ENCODE data around the gene RERE.

RERE gene

DNA sequence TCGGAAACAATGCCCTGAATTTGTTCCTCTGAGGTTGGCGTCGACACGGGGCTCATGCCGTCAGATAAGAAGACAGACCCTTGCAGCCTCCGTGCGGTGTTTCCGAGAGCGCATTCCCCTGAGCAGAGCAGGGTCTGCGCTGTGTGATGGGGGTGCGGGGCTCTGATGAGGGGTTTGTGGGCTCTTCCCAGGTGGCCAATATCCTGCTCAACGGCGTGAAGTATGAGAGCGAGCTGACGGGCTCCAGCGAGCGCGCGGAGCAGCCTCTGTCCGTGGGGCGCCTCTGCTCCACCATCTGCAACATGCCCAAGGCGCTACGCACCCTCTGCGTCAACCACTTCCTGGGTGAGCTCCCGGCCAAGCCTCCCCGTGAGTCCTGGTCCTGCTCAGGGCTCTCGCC lies 482.2 kb downstream of the RERE start:
- no peak for TF ChIP-seq ZNF274 (IDR thresholded peaks at IDR 0.05; ENCODE audit: low read depth, low read length)
- H3K4me3 ChIP-seq (ENCODE audit: low read length), result no peak overlapping the region

DNA sequence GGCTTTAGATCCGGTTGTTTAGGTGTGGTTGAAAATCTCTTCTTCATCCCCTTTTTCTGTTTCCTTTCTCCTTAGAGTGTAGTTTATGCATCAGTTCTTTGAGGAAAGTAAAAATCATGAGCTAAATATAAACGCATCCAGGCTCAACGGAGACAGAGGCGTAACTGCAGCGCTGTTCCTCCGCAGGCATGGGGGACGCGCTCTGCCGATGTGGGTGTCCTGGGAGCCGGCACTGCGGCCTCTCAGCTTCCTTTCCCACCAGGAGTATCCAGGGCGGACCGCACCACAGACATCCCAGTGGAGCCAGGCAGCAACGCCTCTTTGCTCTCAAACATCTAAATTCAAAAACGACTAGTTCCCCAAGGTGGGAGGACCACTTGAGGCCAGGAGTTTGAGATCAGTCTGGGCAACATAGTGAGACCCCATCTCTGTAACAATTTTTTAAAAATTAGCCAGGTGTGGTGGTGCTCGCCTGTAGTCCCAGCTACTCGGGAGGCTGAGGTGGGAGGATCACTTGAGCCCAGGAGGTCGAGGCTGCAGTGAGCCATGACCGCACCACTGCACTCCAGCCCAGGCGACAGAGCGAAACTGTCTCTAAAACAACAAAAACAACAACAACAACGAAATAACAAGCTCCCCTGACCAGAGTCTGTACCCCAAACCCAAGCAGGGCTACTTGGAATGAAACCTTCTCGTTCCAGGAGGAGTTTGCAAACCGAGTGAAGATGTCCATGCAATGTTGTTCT lies 483.2 kb downstream of the RERE start:
- no peak for TF ChIP-seq ZNF274 (IDR thresholded peaks at IDR 0.05; ENCODE audit: low read depth, low read length)
- no peak overlapping the region for H3K4me3 ChIP-seq (ENCODE audit: low read length)

DNA sequence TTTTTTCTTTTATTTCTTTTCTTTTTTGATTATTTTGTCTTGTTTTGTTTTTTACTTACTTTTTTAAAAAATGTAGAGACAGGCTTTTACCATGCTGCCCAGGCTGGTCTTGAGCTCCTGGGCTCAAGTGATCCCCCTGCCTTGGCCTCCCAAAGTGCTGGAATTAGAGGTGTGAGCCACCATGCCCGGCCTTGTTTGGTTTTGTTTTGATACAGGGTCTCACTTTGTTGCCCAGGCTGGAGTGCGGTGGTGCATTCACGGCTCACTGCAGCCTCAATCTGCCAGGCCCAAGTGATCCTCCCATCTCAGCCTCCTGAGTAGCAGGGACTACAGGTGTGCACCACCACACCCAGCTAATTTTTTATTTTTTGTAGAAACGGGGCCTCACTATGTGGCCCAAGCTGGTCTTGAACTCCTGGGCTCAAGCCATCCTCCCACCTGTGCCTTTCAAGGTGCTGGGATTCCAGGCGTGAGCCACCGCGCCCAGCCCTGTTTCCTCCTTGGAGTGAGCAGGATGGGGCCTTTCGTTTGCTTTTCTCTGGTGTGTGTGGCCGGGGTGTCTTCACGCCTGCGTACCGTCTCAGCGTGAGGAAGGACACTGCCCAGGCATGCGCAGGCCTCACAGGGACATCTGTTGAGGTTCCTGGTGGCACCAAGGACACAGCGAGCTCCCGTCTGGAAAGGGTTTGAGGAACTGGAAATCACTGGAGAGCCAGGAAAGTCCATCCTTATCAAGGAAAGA lies 484.0 kb downstream of the RERE start:
- no peak for TF ChIP-seq ZNF274 (IDR thresholded peaks at IDR 0.05; ENCODE audit: low read depth, low read length)
- no peak overlapping the region for H3K4me3 ChIP-seq (ENCODE audit: low read length)

DNA sequence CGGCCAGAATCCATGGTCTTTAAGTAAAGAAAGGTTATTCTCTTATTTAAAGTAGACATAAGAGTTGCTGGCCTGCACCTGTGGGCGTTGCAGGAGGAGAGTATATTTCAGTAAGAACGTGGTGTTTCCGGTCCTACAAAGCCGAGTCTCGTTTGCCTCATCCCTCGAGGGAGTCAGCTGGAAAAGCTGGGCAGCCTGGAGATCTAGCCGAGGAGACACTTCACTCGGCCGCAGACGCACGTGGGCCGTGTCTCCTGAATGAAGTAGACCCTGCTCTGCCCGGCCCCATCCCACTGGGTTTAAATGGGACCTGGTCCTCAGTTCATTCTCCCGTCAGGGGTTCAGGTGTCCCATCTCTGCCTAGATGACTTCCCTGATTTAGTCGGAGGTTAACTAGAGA lies 484.6 kb downstream of the RERE start:
- no peak overlapping the region for H3K4me3 ChIP-seq (ENCODE audit: low read length)
- TF ChIP-seq ZNF274 (IDR thresholded peaks at IDR 0.05; ENCODE audit: low read depth, low read length), result no peak

DNA sequence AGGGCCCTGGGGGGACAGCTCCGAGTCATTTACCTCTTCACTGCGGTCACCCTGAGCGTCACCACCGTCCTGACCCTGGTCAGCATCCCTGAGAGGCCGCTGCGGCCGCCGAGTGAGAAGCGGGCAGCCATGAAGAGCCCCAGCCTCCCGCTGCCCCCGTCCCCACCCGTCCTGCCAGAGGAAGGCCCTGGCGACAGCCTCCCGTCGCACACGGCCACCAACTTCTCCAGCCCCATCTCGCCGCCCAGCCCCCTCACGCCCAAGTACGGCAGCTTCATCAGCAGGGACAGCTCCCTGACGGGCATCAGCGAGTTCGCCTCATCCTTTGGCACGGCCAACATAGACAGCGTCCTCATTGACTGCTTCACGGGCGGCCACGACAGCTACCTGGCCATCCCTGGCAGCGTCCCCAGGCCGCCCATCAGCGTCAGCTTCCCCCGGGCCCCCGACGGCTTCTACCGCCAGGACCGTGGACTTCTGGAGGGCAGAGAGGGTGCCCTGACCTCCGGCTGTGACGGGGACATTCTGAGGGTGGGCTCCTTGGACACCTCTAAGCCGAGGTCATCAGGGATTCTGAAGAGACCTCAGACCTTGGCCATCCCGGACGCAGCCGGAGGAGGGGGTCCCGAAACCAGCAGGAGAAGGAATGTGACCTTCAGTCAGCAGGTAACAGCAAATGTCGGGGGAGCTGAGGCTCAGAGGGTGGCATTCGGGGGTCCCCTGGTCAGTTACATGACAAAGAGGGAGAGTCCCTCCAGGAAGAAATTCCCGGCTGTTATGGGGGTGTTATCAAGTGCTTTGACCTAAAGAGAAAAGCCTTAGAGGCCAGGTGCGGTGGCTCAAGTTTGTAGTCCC lies 486.9 kb downstream of the RERE start:
- no peak for TF ChIP-seq ZNF274 (IDR thresholded peaks at IDR 0.05; ENCODE audit: low read depth, low read length)
- no peak overlapping the region for H3K4me3 ChIP-seq (ENCODE audit: low read length)

DNA sequence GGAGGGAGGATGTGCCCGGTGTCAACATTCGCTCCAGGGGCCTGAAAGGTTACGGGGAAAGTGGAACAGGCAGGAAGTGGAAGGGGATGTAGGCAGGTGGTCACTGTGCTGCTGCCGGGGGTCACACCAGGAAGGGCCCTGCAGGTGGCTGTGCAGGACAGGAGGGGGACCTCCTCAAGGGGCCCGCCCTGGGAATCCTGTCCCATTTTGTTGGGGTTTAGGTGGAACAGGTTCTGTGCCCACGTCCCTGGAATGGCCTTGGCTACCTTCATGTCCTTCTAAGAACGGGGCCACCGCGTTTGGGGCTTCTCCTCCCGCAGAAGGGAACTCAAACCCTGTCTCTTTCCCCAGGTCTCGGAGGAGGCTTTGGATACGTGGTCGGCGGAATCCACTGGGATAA lies 487.6 kb downstream of the RERE start:
- H3K4me3 ChIP-seq (ENCODE audit: low read length), result no peak overlapping the region
- no peak for TF ChIP-seq ZNF274 (IDR thresholded peaks at IDR 0.05; ENCODE audit: low read depth, low read length)

DNA sequence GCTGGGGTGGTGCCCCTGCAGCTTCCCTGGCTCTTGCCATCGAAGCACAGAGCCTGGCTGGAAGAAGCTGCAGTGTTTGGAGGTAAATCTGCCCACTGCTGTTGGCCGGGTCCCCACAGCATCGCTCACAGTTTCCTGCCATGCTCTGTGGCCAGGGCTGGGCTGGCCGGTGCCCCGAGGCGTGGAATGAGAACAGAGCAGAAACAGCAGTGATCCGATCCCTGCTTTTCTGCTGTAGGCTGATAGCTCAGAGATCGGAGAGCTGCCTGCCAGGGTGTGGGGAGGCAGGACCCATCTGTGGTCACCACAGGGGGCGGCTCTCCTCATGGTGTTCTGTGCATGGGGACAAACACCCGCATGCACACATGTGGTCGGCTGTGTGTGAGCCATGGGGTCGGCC lies 488.0 kb downstream of the RERE start:
- TF ChIP-seq ZNF274 (IDR thresholded peaks at IDR 0.05; ENCODE audit: low read depth, low read length), result no peak
- H3K4me3 ChIP-seq (ENCODE audit: low read length), result no peak overlapping the region

DNA sequence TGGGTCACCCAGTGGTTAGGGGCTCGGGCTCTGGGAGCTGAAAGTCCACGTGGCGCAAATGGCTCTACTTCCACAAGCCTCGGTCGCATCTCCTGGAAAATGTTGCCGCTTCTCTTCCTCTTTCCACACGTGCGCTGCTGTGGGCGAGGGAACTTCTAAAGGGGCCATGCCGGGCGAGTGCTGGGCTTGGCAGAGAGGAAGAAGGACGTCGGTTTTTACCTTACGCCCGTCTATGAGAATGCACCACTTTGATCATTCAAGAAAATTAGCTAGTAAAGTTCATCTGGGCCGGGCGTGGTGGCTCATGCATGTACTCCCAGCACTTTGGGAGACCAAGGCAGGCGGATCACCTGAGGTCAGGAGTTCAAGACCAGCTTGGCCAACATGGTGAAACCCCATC lies 489.2 kb downstream of the RERE start:
- no peak overlapping the region for H3K4me3 ChIP-seq (ENCODE audit: low read length)
- TF ChIP-seq ZNF274 (IDR thresholded peaks at IDR 0.05; ENCODE audit: low read depth, low read length), result no peak

DNA sequence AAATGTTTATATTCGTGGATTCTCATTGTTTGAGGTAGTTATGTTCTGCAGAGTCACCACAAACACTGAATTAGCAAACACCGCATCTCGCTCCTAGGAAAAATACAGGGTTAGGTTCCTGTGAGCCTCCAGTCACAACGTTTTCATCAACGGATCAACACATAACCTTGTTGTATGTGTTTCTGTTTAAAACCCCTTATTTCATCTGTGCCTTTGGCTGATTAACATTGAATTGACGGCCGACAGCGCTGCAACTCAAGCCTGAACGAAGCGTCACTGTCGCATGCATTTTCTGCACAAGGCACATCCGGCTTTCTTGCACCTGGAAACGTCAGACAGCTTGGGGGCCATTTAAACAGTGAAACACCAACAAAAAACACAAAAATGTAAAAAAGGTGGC lies 491.2 kb downstream of the RERE start:
- no peak for TF ChIP-seq ZNF274 (IDR thresholded peaks at IDR 0.05; ENCODE audit: low read depth, low read length)
- H3K4me3 ChIP-seq (ENCODE audit: low read length), result no peak overlapping the region

DNA sequence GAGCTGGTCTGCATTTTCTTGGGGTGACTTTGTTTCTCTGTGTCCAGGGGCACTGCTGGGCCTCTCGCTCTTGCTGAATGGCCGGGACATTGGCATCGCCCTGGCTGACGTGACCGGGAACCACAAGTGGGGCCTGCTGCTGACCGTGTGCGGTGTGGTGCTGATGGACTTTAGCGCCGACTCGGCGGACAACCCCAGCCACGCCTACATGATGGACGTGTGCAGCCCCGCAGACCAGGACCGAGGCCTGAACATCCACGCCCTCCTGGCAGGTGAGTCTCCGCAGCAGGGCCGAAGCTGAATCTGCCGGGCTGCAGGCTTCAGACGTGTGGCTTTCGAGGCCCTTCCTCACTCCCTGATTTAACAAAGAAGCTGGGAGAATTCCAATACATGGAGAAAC lies 491.7 kb downstream of the RERE start:
- no peak overlapping the region for H3K4me3 ChIP-seq (ENCODE audit: low read length)
- no peak for TF ChIP-seq ZNF274 (IDR thresholded peaks at IDR 0.05; ENCODE audit: low read depth, low read length)

DNA sequence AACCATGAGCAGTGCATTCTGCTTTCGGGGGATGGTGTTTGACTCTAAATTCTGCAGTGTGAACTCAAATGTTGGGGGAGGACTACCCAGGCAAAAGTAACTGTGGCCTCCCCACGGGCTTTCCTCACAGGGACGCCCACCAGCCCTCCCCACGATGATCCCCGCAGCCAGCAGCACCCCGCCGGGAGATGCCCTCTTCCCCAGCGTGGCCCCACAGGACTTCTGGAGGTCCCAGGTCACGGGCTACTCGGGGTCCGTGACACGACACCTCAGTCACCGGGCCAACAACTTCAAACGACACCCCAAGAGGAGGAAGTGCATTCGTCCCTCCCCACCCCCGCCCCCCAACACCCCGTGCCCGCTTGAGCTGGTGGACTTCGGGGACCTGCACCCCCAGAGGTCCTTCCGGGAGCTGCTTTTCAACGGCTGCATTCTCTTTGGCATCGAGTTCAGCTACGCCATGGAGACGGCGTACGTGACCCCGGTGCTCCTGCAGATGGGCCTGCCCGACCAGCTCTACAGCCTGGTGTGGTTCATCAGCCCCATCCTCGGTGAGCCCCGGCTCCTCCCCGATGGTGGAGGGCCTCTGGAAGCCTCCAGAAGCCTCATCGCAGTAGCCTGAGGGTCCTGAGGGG lies 493.1 kb downstream of the RERE start:
- H3K4me3 ChIP-seq (ENCODE audit: low read length), result no peak overlapping the region
- TF ChIP-seq ZNF274 (IDR thresholded peaks at IDR 0.05; ENCODE audit: low read depth, low read length), result no peak

DNA sequence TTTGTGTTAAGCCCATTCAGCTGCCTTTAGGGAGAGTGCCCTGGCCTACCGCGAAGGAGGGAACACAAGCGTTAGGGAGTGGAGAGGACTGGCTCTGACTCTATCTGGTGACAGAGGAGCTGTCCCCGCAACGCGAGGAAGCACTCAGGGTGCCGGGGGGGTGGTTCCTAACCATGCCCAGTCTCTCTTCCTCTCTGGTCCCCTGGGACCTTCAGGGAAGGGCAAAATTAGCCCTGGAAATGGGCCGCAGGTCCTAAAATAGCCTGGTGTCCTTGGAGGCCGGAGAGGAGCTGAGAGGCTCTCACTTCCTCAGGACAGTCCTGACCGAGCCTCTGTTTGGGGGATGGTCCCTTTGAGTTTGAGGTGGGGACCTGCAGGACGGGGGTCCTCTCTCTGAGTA lies 493.7 kb downstream of the RERE start:
- H3K4me3 ChIP-seq (ENCODE audit: low read length), result no peak overlapping the region
- no peak for TF ChIP-seq ZNF274 (IDR thresholded peaks at IDR 0.05; ENCODE audit: low read depth, low read length)

DNA sequence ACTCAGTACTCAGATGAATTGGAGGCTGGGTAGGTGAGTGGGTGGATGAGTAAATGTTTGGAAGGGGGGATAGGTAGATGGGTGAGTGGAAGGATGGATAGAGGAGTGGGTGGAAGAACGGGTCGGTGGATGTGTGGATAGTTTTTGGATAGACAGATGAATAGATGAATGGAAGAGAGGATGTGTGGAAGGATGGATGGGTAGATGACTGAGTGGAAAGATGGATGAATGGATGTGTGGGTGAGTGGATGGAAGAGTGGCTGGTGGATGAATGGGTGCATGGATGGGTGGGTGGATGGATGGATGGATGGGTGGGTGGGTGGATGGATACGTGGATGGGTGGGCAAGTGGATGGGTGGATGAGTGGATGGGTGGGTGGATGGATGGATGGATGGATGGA lies 495.8 kb downstream of the RERE start:
- TF ChIP-seq ZNF274 (IDR thresholded peaks at IDR 0.05; ENCODE audit: low read depth, low read length), result no peak
- H3K4me3 ChIP-seq (ENCODE audit: low read length), result no peak overlapping the region

DNA sequence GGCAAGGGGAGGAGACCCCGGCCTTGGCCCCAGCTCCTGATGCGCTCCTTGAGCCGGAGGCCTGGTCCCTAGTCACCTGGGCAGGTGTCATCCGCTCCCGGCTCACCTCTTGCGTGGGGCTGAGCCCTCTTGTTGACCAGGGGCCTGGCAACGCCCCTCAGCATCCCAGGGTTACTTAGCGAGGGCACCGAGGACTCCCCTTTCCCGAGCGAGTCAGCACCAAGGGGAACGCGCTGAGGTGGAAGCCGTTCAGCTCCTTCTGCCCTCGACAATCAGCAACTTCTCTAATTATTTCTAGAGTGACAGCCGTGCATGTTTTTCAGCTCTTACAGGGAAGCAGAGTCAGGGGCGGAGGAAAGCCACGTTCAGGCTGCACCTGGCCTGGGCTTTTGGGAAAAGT lies 499.0 kb downstream of the RERE start:
- peak overlapping the region; percentile 36; the same call in 1 of the 2 replicates for H3K4me3 ChIP-seq (ENCODE audit: low read length)
- TF ChIP-seq ZNF274 (IDR thresholded peaks at IDR 0.05; ENCODE audit: low read depth, low read length), result no peak

Measured in GM08714 (cell line).